GM21360 (cell line): ENCODE measurements around the gene STARD7.
"Not testable (repeated sequence)": the region's sequence is repeated elsewhere in the genome, so short reads cannot be mapped to it uniquely, and the experiment has no call there.

Experiments used
- ATAC-seq: cut with Tn5 transposase; IDR thresholded peaks from one replicate; pipeline ENCODE4 v1.9.1; 2021; ENCODE audit warnings: mild to moderate bottlenecking, moderate library complexity; ENCODE audit not compliant: unreplicated experiment

Gene STARD7

DNA sequence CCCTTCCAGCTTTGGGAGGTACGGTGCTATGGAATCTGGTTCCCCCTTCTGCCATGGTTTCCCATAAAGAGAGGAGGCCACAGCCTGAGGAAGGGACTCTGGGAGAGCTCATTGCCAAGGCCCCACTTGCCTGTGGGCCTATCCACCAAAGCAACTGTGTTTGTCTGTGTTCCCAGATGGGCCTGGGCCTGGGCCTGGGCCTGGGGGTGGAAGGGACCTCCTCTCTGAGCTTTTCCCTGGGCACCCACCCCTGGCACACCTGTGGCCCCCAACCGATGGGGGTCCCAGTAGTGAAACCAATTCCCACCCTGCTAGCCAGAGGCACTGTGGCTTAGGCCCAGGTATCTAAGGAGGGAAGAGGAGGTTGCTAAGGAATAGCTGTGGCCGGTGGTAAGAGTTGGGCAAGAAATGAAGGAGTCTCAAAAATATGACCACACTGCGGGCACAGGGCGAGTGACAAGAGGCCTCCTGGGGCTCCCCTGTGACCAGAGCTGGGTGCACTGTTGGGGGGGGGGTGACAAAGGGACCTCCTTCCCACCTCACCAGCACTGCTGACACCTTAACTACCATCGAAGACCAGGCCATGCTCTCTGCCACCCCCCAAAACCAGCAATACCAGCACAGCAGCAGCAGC is 58.5 kb downstream of the STARD7 start:
- no peak for ATAC-seq

- ATAC-seq, result no peak
Measured at GRCh38 chr2:96148410-96149217, 60.0 kb downstream of the STARD7 start.

DNA sequence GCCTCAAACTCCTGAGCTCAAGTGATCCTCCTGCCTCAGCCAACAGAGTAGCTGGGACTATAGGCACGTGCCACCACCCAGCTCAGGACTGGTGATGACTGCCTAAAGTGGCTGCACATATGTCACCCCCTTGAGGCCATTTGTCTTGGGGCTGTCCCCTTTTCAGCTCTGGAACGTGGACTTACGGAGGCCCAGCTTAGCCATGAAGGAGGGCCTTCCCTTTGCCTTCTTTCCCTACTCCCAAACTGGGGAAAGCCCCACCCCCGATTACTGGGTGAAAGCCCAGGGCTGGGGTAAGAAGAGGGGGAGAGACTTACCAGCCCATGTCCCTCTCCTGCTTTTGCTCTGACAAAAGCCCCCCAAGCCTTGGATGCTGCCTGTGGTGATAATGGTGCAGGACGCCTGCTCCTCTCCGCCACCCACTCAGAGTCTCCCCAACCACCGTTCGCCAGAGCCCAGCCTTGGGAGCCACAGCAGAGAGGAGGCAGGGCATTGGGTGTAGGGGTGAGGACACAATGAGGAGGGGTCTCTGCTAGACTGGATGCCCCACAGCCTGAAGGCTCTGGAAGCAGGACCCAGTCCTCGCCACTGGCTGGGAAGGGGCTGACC is 60.9 kb downstream of the STARD7 start:
- no peak for ATAC-seq

- ATAC-seq, result no peak
Measured at GRCh38 chr2:96146881-96147592, 61.6 kb downstream of the STARD7 start.

GRCh38 chr2:96146153-96146880 is 62.3 kb downstream of the STARD7 start:
- peak; percentile 28 for ATAC-seq

- ATAC-seq, result no peak
Measured at GRCh38 chr2:96145848-96146152, 62.8 kb downstream of the STARD7 start.

DNA sequence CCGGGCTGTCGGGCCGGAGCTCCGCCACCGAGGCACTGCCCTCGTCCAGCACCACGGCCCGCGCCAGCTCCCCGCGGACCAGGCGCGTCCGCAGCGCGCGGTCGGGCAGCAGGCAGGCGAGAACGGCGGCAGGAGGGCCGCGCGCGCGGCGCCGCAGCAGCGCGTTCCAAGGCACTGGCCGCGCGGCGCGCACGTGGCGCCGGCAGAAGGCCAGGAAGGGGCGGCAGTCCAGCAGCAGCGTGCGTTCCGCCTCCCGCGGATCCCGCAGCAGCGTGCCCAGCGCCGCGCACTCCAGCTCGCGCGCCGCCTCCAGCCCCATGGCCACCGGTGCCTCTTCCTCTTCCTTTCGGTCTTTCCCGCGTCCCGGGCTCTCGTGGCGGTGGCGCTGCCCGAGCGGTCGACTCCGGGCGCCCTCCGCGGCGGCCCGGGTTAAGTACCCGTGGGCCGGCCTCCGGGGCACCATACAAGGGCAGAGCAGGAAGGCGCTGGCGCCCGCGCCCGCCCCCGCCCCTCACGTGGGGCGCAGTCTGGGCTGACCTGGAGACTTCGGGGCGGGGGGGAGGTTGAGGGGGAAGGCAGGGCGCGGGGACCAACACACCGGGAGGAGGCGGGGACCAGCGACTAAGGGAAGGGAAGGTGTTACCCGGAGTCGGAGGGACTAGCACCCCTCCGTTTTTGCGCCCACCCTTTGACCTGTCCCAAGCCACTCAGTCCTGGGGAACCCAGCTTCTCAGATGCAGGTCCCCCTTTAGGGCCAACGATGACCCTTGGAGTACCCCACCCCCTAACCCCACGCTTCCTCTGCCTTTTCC is 63.4 kb downstream of the STARD7 start, which contains the start of gene DUSP2:
DUSP2 (minus strand) TSS at position 405 of the 812 bp plus-strand sequence; CDS start at position 319, 86 bp downstream.
- peak; percentile 35 for ATAC-seq

- peak; percentile 1 for ATAC-seq
Measured at GRCh38 chr2:96144481-96145035, 64.1 kb downstream of the STARD7 start.

- ATAC-seq, result no peak
Measured at GRCh38 chr2:96143848-96144480, 64.7 kb downstream of the STARD7 start.

- no peak for ATAC-seq
Measured at GRCh38 chr2:96143231-96143847, 65.3 kb downstream of the STARD7 start.

GRCh38 chr2:96142217-96143113 is 66.2 kb downstream of the STARD7 start:
- ATAC-seq, result no peak

- not testable (repeated sequence) for ATAC-seq
Measured at GRCh38 chr2:96141624-96141967, 67.0 kb downstream of the STARD7 start.

- no peak for ATAC-seq
Measured at GRCh38 chr2:96140941-96141623, 67.5 kb downstream of the STARD7 start.

DNA sequence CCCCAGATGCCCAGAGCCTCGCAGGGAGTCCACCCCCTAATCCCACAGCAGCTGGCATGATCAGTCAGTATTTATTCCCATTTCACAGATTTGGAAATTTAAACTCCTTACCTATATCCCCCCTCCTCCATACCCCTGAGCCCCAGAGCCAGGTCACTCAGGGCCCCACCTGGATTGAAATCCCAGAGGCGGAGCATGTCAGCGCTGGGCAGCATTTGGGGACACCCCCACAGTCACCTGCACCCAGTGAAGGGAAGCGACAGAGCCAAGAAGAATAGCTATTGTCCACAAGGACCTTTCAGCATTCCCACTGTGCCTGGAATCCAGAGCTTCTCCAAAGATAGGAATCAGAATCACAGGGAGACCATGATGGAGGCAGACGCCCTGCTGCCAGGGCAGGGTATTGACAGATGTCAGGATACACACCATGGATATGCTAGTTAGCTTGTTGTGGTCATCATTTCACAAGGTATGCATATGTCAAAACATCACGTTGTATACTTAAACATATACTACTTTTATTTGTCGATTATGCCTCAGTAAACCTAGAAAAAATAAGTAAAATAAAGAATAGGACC is 69.4 kb downstream of the STARD7 start:
- ATAC-seq, result no peak

DNA sequence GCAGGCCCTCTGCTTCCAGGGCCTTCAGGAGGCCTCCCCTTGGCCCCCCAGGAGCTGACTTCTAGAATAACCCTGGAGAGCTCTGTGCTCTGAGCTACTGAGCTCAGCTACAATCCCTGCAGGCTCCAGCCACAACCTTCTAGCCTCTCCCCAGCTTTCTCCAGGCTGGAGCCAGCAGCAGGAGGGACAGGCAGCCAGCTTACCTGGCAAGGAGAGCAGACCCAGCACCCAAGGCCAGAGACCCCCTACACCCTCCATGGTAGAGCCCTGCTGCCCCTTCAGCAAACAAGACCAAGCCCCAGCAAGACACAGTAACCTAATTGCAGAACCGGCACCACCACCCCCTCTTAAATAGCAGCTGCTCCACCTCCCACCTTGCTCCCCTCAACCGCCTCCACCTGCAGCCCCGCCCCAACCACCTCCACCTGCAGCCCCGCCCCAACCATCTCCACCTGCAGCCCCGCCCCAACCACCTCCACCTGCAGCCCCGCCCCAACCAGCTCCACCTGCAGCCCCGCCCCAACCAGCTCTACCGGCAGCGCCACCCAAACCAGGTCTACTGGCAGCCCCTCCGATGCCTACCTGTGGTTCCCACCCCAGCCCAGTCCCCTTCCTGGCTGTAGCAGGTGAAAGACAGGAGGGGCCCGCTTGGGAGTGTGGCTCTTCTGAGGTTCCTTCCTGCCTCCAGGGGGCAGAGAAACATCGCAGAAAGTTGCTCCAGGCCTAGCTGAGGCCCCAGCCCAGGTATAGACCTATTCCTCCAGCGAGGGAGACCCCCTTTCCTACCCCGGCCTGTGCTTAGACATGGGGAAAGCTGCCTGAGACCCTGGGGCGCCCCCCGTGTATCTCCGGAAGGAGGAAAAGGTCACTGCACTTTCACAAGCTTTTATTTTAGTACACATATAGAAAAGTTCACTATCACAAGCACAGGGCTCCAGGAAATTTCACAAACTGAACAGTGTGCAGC is 70.2 kb downstream of the STARD7 start, which contains the start of gene ASTL:
ASTL (minus strand) TSS at position 324 of the 967 bp plus-strand sequence; CDS start at position 258, 66 bp downstream.
- ATAC-seq, result peak; percentile 28
